ENCODE measurements around the gene TSKS. TPM values are rescaled to one million over a fixed set of nuclear protein-coding genes. Genes with fewer than 3 reads are reported as not detected.

Gene TSKS
- total RNA-seq, 2 experiments from 2014 or later: 0.50 to 0.81 TPM

GRCh38 chr19:49801401-49801888, 38.3 kb upstream of the TSKS start:
- ChIA-PET CTCF (no interaction called here), POLR2A (no interaction called here)
- ATAC-seq: no peak

GRCh38 chr19:49800771-49801170, 37.7 kb upstream of the TSKS start:
- POLR2A ChIA-PET: no interaction called here

More at GRCh38 chr19:49801401-49801888, 38.3 kb upstream of the TSKS start:
- H3K4me3 Mint-ChIP-seq: no peak overlapping the region
- H3K4me1 Mint-ChIP-seq (ENCODE audit: low read depth): no peaks in the 10 kb centered on the region
- no peaks in the 10 kb centered on the region for H3K27me3 Mint-ChIP-seq
- intact Hi-C loops (cut with micrococcal nuclease): no loop called here
- no peaks in the 10 kb centered on the region for H3K9me3 Mint-ChIP-seq
- no peak overlapping the region for H3K27ac Mint-ChIP-seq
- peaks cover 28% of the 10 kb centered on the region for H3K36me3 Mint-ChIP-seq (ENCODE audit: low read depth)
- no peak for TF ChIP-seq CTCF (IDR thresholded peaks at IDR 0.05)
- DNase-seq: no peak

GRCh38 chr19:49799798-49800376, 36.8 kb upstream of the TSKS start:
- Mint-ChIP-seq H3K27me3 (no peaks in the 10 kb centered on the region), H3K27ac (no peak overlapping the region), H3K4me1 (ENCODE audit: low read depth) (no peaks in the 10 kb centered on the region), H3K4me3 (no peak overlapping the region), H3K9me3 (no peaks in the 10 kb centered on the region), H3K36me3 (ENCODE audit: low read depth) (peaks cover 27% of the 10 kb centered on the region)
- POLR2A ChIA-PET: no interaction called here
- DNase-seq (peak; percentile 31), ATAC-seq (no peak)
- CTCF ChIA-PET: no interaction called here
- intact Hi-C loops (cut with micrococcal nuclease): no loop called here
- TF ChIP-seq CTCF (IDR thresholded peaks at IDR 0.05): peak; percentile 26

More at GRCh38 chr19:49800771-49801170, 37.7 kb upstream of the TSKS start:
- intact Hi-C loops (cut with micrococcal nuclease): no loop called here
- no peaks in the 10 kb centered on the region for H3K27me3 Mint-ChIP-seq
- no peaks in the 10 kb centered on the region for H3K9me3 Mint-ChIP-seq
- ATAC-seq (no peak), DNase-seq (no peak)
- no peak overlapping the region for H3K4me3 Mint-ChIP-seq
- no peaks in the 10 kb centered on the region for H3K4me1 Mint-ChIP-seq (ENCODE audit: low read depth)
- no peak for TF ChIP-seq CTCF (IDR thresholded peaks at IDR 0.05)
- H3K27ac Mint-ChIP-seq: no peak overlapping the region
- H3K36me3 Mint-ChIP-seq (ENCODE audit: low read depth): peaks cover 26% of the 10 kb centered on the region
- CTCF ChIA-PET: no interaction called here

- CTCF ChIA-PET: no interaction called here
- intact Hi-C loops (cut with micrococcal nuclease): no loop called here
- Mint-ChIP-seq H3K27ac (no peak overlapping the region), H3K27me3 (no peaks in the 10 kb centered on the region), H3K36me3 (ENCODE audit: low read depth) (peaks cover 27% of the 10 kb centered on the region), H3K4me3 (no peak overlapping the region), H3K9me3 (no peaks in the 10 kb centered on the region), H3K4me1 (ENCODE audit: low read depth) (no peaks in the 10 kb centered on the region)
- ATAC-seq: no peak
- no peak for TF ChIP-seq CTCF (IDR thresholded peaks at IDR 0.05)
- DNase-seq: no peak
- POLR2A ChIA-PET: interaction anchor here (1.0 kb wide), 1 partner anchor 13 kb away, joined by 4 read pairs; no protein-coding TSS in a partner anchor
Measured at GRCh38 chr19:49799271-49799797, 36.2 kb upstream of the TSKS start.

GRCh38 chr19:49798574-49798973, 35.5 kb upstream of the TSKS start:
- intact Hi-C loops (cut with micrococcal nuclease): no loop called here
- TF ChIP-seq CTCF (IDR thresholded peaks at IDR 0.05): no peak
- Mint-ChIP-seq H3K4me3 (no peak overlapping the region), H3K36me3 (ENCODE audit: low read depth) (peaks cover 26% of the 10 kb centered on the region), H3K4me1 (ENCODE audit: low read depth) (peaks cover under 1% of the 10 kb centered on the region), H3K9me3 (no peaks in the 10 kb centered on the region), H3K27me3 (no peaks in the 10 kb centered on the region), H3K27ac (no peak overlapping the region)
- ChIA-PET CTCF (no interaction called here), POLR2A (interaction anchor here (1.0 kb wide), 1 partner anchor 13 kb away, joined by 4 read pairs; no protein-coding TSS in a partner anchor)
- ATAC-seq (no peak), DNase-seq (no peak)

All from activated CD8-positive, alpha-beta T cell treated with anti-CD3 and anti-CD28 coated beads for 36 hours (primary cell).